GM21447 (cell line): ENCODE data around the gene ZNF385D.

Experiments used
- ATAC-seq: cut with Tn5 transposase; IDR thresholded peaks from one replicate; pipeline ENCODE4 v1.9.1; 2021; ENCODE audit not compliant: unreplicated experiment

Gene ZNF385D

GRCh38 chr3:21618695-21619094 lies 132.3 kb downstream of the ZNF385D start:
- no peak for ATAC-seq

GRCh38 chr3:21613372-21614070 lies 137.5 kb downstream of the ZNF385D start:
- ATAC-seq, result no peak

DNA sequence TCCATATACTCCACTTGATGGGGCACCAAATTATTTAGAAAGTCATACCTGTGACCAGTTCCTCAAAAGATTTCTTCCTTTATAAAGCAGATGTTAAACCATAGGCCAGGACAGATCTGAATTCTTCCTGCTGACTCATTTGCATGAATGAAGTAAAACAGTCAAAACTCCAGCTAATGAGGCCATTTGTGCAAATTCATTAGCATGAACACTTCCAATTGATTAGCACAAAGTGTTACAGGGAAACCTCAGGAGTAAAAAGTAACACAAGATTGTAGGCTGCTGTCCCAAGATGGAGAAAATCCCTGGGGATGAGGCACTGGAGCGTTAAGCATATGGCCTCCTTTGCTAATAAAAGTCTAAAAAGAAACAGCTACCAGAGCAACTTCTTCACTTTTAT lies 149.8 kb downstream of the ZNF385D start:
- ATAC-seq, result no peak

GRCh38 chr3:21599890-21600289 lies 151.1 kb downstream of the ZNF385D start:
- ATAC-seq, result no peak

- no peak for ATAC-seq
Measured at GRCh38 chr3:21592828-21593227, 158.2 kb downstream of the ZNF385D start.

GRCh38 chr3:21587894-21588293 lies 163.1 kb downstream of the ZNF385D start:
- ATAC-seq, result no peak

DNA sequence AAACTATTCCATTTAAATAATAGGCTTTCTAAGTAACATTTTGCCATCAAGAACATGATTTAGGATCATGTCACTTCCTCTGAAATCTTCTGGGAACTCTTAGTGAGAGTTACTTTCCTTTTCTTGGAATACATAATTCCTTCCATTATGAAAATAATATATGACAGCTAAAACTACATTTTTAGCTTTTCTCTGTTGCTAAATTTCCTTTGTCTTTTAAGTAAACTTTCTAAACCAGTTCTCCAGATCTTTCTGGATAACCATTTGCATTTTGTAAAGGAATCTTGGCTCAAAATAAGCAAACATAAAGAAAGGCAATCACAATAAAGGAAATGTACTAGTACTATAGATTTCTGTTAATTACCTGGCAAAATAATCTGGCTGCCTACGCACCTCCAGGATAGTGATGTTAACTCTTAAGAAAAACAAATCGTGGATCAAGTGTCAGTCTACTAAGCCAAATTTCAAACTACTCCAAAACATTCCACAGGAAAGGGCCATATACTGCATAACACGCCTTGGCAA lies 165.7 kb downstream of the ZNF385D start:
- no peak for ATAC-seq

GRCh38 chr3:21573291-21573690 lies 177.7 kb downstream of the ZNF385D start:
- no peak for ATAC-seq

DNA sequence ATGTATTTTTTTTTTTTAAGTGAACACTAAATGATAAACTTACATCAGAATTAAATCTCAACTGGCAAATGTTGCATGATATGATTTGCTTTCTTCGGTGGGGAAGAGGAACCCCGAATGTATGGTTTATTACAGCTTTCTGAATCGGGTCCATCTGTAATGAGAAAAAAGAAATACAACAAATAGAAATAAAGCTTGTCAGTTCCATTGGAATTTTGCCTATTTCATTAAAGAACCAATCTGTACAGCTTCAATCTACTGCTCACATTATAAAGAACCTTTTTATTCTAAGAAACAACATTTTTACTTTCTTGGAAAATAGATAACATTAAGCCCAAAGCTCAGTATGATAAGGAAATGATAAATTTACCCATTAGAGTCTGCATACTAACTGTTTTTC lies 186.5 kb downstream of the ZNF385D start:
- ATAC-seq, result no peak

GRCh38 chr3:21562243-21562642 lies 188.8 kb downstream of the ZNF385D start:
- no peak for ATAC-seq

DNA sequence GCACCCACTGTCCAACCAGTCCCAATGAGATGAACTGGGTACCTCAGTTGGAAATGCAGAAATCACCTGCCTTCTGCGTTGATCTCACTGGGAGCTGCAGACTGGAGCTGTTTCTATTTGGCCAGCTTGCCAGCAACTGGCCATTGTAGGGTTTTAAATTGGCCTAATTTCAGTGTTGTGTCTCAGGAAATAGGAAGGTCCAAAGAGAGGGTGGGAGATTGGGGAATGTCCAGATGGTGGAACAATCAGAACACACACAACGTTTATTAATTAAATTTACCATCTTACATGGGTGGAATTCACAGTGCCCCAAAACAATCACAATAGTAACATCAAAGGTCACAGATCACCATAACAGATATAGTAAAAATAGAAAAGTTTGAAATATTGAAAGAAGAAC lies 189.5 kb downstream of the ZNF385D start:
- ATAC-seq, result no peak

DNA sequence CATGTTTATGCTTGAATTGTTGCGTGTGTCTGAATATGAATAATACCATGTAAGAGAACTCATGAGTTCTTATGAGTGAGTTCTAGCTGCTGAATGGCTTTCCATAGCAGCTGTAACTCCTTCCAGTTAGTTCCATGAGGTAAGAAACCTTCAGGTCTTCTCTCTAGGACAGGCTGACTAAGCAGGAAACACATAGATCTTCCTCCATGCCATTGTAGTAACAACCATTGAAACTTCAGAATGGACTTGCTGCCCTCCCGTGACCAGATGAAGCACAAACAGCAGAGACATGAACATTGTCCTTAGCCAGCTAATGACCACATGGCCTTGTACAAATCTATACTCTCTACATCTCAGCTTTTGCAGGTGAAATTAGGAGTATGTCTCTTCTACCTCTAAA lies 200.0 kb downstream of the ZNF385D start:
- ATAC-seq, result no peak

DNA sequence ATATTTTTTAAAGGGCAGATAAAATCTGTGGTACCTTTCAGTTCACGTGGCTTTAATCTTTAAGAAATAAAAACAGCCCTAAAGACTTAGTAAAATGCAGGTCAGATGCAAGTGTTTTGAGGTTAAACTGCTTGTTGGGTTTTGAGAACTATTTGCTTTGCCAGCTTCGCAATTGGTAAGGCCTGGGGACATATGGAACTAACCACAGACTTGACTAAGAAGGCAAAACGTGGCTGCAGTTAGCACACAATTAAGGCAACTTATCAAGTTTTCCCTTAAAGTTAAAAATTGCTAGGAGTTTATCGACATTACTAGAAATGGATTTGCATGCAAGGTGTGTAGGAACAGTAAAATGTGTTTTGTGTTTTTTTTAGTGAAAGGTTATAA lies 206.9 kb downstream of the ZNF385D start:
- ATAC-seq, result no peak

DNA sequence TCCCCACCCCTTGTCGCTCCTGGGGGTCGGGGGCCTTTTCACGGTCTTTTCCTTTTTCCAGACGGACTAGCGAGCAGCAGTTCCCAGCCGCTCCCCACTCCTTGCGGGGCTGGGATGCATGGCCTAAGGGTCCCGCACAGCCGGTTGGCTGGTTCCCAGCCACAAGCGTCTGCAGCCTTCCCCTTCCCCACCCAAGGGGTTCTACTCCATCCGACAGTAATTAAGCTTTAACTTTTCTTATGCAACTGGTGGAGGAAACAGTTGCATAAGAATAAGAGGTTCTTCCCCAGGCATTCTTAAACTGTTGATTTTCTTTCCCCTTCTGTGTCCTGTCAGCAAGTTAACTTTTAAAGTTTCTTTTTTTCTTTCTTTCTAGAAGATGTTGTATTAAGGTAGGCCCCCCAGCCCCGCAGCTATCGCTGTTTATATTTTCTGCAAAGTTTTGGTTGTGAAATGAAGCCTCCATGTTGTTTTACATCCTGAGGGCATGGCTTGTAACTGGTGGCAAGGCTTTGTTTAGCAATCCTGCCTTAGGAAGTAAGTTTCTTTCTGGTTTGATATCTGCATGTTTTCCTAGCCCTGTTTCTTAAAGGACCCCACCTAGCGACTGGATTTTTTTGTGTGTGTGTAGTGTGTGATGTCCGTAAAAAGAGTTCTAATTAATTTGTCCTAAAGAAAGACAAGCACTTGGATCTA lies 207.5 kb downstream of the ZNF385D start:
- no peak for ATAC-seq

- ATAC-seq, result no peak
Measured at GRCh38 chr3:21542656-21543379, 208.2 kb downstream of the ZNF385D start.

- ATAC-seq, result no peak
Measured at GRCh38 chr3:21540265-21540664, 210.7 kb downstream of the ZNF385D start.

DNA sequence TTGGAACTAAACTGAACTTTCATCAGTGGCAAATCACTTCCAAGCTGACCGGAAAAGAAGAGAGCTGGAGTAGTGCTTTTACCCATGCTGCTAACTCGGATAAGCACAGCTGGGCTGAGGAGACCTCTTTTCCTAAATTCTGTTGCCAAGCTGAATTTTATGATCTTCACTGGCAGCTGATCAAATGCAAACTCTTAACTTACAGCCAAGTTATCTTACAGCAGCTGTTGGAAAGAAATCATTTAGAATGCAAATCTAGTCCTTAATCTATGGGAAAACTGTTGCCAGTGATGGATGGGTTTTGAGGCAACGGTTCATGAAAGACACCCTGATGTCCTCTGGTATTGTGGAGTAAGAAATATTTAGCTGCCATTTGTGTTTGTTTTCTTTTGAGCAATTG lies 216.5 kb downstream of the ZNF385D start:
- ATAC-seq, result no peak

DNA sequence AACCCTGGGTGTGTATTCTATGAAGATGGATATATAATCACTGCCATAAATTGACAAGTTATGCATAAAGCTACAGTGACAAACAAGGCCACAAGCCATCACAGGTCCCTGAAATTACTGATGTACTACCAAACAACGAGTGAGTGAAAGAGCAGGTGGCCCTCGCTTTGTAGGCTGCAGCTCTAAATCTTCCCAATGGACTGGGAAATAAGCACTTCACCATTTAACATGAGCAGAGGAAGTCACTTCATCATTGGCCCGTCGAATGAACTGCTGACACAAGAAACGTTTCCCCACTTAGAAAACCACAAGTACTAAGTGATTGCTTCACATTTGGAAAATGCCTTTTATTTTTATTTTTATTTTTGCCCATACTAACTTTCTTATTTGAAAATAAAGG lies 218.0 kb downstream of the ZNF385D start:
- no peak for ATAC-seq

DNA sequence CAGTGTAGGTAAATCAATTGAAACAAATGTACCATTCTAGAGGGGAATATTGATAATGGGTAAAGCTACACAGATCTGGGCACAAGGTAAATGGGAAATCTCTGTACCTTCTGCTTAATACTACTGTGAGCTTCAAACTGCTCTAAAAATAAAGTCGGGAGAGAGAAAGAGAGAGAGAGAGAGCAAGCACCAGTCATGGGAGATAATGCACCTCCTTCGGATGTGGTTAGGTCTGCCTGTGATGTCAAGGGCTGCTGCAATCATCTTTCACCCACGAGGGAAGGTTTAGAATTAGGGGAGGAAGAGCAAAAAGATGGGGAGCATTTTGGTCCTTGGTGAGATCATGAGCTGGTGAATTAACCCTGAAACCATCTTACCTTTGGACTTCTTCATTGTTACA lies 219.1 kb downstream of the ZNF385D start:
- ATAC-seq, result no peak

- ATAC-seq, result no peak
Measured at GRCh38 chr3:21528291-21528995, 222.6 kb downstream of the ZNF385D start.

DNA sequence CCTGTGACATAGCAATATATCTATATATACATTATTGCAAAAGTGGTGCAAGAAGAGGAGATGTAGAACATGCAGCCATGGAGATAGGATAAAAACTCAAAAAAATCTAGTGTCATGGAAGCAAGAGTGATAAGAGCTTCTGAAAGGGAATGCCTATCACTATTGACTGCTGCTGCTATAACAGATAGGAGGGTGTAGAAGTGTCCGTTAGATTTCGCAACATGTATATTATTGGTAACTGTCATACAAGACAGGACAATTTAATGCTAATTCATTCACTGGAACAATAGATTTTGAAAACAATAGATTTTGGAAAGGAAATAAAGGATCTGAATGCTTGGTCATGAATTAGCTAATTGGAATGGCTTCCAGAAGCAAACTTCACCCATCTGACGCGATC lies 224.5 kb downstream of the ZNF385D start:
- ATAC-seq, result no peak
